ENCODE results near the gene FMN1.

Gene FMN1

DNA sequence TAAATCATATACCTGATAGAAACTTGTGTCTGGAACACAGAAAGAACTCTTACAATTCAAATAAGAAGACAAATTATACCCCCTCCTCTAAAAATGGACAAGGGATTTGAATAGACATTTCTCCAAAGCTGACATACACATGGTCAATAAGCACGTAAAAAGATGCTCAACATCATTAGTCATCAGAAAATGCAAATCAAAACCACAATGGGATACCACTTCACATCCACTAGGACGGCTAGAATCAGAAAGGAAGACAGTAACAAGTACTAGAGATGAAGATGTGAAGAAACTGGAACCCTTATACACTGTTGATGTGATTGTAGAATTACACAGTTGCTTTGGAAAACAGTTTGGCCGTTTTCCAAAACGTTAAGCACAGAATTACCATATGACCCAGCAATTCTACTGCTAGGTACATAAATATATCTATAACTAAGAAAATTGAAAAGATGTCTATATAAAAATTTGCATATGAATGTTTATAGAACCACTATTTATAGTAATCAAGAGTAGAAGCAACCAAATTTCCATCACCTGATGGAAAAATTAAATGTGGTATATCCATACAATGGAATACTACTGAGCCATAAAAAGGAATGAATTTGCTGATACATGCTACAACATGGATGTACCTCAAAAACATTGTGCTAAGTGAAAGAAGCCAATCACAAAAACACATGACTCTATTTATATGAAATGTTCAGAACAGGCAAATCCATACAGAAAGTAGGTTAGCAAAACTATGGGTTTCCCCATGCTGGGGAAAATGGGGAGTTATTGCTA, 415.9 kb downstream of the FMN1 start:
- Histone ChIP-seq H3K9me3 (peaks cover 0 to 6% (median 4%) of the 10 kb centered on the region in 3 donors), H3K36me3 (no peaks in the 10 kb centered on the region), H3K27me3 (no peaks in the 10 kb centered on the region), H3K4me3 (no peak overlapping the region), H3K27ac (no peak overlapping the region), H3K4me1 (no peaks in the 10 kb centered on the region)
- intact Hi-C loops (cut with DNase I; ENCODE audit: low total_unique reads) = no loop called here
- TF ChIP-seq, protein P1, sequence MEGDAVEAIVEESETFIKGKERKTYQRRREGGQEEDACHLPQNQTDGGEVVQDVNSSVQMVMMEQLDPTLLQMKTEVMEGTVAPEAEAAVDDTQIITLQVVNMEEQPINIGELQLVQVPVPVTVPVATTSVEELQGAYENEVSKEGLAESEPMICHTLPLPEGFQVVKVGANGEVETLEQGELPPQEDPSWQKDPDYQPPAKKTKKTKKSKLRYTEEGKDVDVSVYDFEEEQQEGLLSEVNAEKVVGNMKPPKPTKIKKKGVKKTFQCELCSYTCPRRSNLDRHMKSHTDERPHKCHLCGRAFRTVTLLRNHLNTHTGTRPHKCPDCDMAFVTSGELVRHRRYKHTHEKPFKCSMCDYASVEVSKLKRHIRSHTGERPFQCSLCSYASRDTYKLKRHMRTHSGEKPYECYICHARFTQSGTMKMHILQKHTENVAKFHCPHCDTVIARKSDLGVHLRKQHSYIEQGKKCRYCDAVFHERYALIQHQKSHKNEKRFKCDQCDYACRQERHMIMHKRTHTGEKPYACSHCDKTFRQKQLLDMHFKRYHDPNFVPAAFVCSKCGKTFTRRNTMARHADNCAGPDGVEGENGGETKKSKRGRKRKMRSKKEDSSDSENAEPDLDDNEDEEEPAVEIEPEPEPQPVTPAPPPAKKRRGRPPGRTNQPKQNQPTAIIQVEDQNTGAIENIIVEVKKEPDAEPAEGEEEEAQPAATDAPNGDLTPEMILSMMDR (IDR thresholded peaks at IDR 0.05) = no peak
- DNase-seq = no peak

- TF ChIP-seq, protein P1 (IDR thresholded peaks at IDR 0.05) = no peak
- peaks cover 0 to 6% (median 4%) of the 10 kb centered on the region in 3 donors for H3K9me3 ChIP-seq
- H3K27ac ChIP-seq = no peak overlapping the region
- H3K27me3 ChIP-seq = no peaks in the 10 kb centered on the region
- intact Hi-C loops (cut with DNase I; ENCODE audit: low total_unique reads) = no loop called here
- H3K4me3 ChIP-seq = no peak overlapping the region
- no peaks in the 10 kb centered on the region for H3K4me1 ChIP-seq
- no peak for DNase-seq
- H3K36me3 ChIP-seq = no peaks in the 10 kb centered on the region
Measured at GRCh38 chr15:32775103-32775502, 419.4 kb downstream of the FMN1 start.

GRCh38 chr15:32774022-32774421, 420.5 kb downstream of the FMN1 start:
- DNase-seq = no peak
- Histone ChIP-seq H3K27me3 (no peaks in the 10 kb centered on the region), H3K36me3 (no peaks in the 10 kb centered on the region), H3K4me1 (no peaks in the 10 kb centered on the region), H3K4me3 (no peak overlapping the region), H3K27ac (no peak overlapping the region), H3K9me3 (peaks cover 0 to 6% (median 4%) of the 10 kb centered on the region in 3 donors)
- TF ChIP-seq, protein P1 (IDR thresholded peaks at IDR 0.05) = no peak
- intact Hi-C loops (cut with DNase I; ENCODE audit: low total_unique reads) = no loop called here

DNA sequence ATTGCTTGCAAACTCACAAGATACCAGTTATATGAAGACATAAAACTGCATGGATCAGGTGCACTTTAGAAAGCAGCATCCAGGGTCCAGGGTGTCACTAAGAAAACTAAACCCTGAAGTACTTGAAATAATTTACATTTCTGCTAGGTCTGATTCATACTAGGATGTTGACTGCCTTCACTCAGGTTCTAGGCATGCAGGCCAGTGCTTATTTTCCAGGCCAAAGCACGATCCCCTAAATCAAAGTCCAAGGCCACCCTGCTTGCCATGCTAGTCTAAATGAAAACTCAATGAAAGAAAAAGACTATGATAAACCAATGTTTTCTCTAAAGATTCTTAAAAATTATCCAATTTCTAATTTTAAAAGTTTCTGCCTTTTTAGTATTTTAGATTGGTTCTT, 427.3 kb downstream of the FMN1 start:
- no peaks in the 10 kb centered on the region for H3K36me3 ChIP-seq
- H3K4me1 ChIP-seq = no peaks in the 10 kb centered on the region
- TF ChIP-seq, protein P1 (IDR thresholded peaks at IDR 0.05) = no peak
- H3K4me3 ChIP-seq = no peak overlapping the region
- H3K9me3 ChIP-seq = no peaks in the 10 kb centered on the region
- intact Hi-C loops (cut with DNase I; ENCODE audit: low total_unique reads) = no loop called here
- no peak for DNase-seq
- H3K27ac ChIP-seq = no peak overlapping the region
- no peaks in the 10 kb centered on the region for H3K27me3 ChIP-seq

GRCh38 chr15:32766101-32766500, 428.4 kb downstream of the FMN1 start:
- Histone ChIP-seq H3K4me3 (no peak overlapping the region), H3K9me3 (no peaks in the 10 kb centered on the region), H3K4me1 (no peaks in the 10 kb centered on the region), H3K27ac (no peak overlapping the region), H3K27me3 (no peaks in the 10 kb centered on the region), H3K36me3 (no peaks in the 10 kb centered on the region)
- intact Hi-C loops (cut with DNase I; ENCODE audit: low total_unique reads) = no loop called here
- TF ChIP-seq, protein P1 (IDR thresholded peaks at IDR 0.05) = no peak
- DNase-seq = no peak
